ENCODE measurements around the gene ADH1B. TPM values are rescaled to one million over a fixed set of nuclear protein-coding genes. Genes with fewer than 3 reads are reported as not detected.

Gene ADH1B
- total and polyA plus RNA-seq, 10 of the 15 experiments (the other 5 are each of a cell fraction or from before 2014, with no cell fraction given), result 1.3 TPM; not detected in 9

- no peaks in the 10 kb centered on the region for H4K20me1 ChIP-seq (ENCODE audit: control insufficient read depth, insufficient read depth)
- WGBS (ENCODE audit: insufficient coverage, insufficient replicate concordance, low lambda C conversion rate, missing lambda C conversion rate), result 55% methylated on average over 27 of the region's 27 CpGs
- ChIA-PET CTCF (no interaction called here), POLR2A (no interaction called here), SMC1A (ENCODE audit: uncharacterized antibody, unreplicated experiment) (no interaction called here), RAD21 (ENCODE audit: unreplicated experiment) (no interaction called here)
- H3K9ac ChIP-seq (ENCODE audit: control insufficient read depth, insufficient read depth, low read length), result no peak overlapping the region
- intact Hi-C loops (cut with micrococcal nuclease; ENCODE audit: unreplicated experiment), result no loop called here
- no peaks in the 10 kb centered on the region for H3K9me3 ChIP-seq (replicated peaks; ENCODE audit: control insufficient read depth, insufficient read depth, low read length)
- DNase-seq (ENCODE audit: low read depth, low spot score), result no peak
- H3K4me3 ChIP-seq, result no peak overlapping the region
- H3K4me2 ChIP-seq (ENCODE audit: control insufficient read depth, insufficient read depth), result no peak overlapping the region
- in situ Hi-C loops (cut with MboI), result no loop called here
- no peaks in the 10 kb centered on the region for H3K27me3 ChIP-seq (replicated peaks in 1 of 2; ENCODE audit: control insufficient read depth in 2 of 2, insufficient read depth in 2 of 2, low read length in 1 of 2)
- TF ChIP-seq YBX1 (IDR thresholded peaks at IDR 0.05) (no peak), KLF5 (IDR thresholded peaks at IDR 0.05; ENCODE audit: partially characterized antibody) (no peak), ESRRA (IDR thresholded peaks at IDR 0.05; ENCODE audit: low read length) (no peak), USF1 (IDR thresholded peaks at IDR 0.05; ENCODE audit: borderline replicate concordance, extremely low read length, insufficient read depth, low read depth, low read length) (no peak), IRF5 (IDR thresholded peaks at IDR 0.05; ENCODE audit: borderline replicate concordance) (no peak)
- FAIRE-seq, result no peak
- H3K79me2 ChIP-seq (ENCODE audit: control insufficient read depth, insufficient read depth, low read length), result no peaks in the 10 kb centered on the region
- H3K36me3 ChIP-seq (ENCODE audit: control insufficient read depth in 2 of 2, insufficient read depth in 2 of 2, low read length in 1 of 2), result no peaks in the 10 kb centered on the region
- no peak overlapping the region for H2AFZ ChIP-seq (ENCODE audit: control insufficient read depth, low read depth, low read length)
- no TSS peak for BruUV-seq (replicated peaks)
- H3K4me1 ChIP-seq (ENCODE audit: control insufficient read depth, insufficient read depth, low read length), result no peaks in the 10 kb centered on the region
- no peak for ATAC-seq
- no peak overlapping the region for H3K27ac ChIP-seq (ENCODE audit: control insufficient read depth, insufficient read depth)
Measured at GRCh38 chr4:99359480-99360204, 38.4 kb upstream of the ADH1B start.

All from GM12878 (cell line).